CD14-positive monocyte (primary cell): Measurements from ENCODE around the gene ZSCAN1. TPM values are rescaled to one million over a fixed set of nuclear protein-coding genes. Genes with fewer than 3 reads are reported as not detected.

Source experiments
- DNase-seq, 3 donors: peaks; one replicate each; pipeline ENCODE4 v3.0.0-alpha.2; 2011 to 2022
- H2AFZ ChIP-seq: 2 replicates; pipeline ENCODE4 v1.6.0; 2012; ENCODE audit warnings: mild to moderate bottlenecking, low read depth, low read length, inconsistent platforms; ENCODE audit not compliant: insufficient read depth, poor library complexity, severe bottlenecking
- H3K27ac ChIP-seq, 2 donors: 1 replicate in 1 of 2; 2 replicates in 1 of 2; pipeline ENCODE4 v1.5.1; 2012 to 2013; ENCODE audit warnings: low read length in 2 of 2, control low read depth in 1 of 2, inconsistent platforms in 1 of 2, low read depth in 1 of 2, mild to moderate bottlenecking in 1 of 2
- H3K27me3 ChIP-seq, 2 donors: one replicate each; pipeline versions ENCODE4 v1.6.0 to v1.6.1; 2011 to 2013; ENCODE audit warnings: low read length in 2 of 2; ENCODE audit not compliant: control insufficient read depth in 2 of 2, insufficient read depth in 2 of 2
- H3K36me3 ChIP-seq, 2 donors: replicated peaks in 1 of 2; 1 replicate in 1 of 2; 2 replicates in 1 of 2; pipeline versions ENCODE4 v1.5.1 to v1.6.1; 2012 to 2013; ENCODE audit warnings: low read length in 2 of 2, control low read depth in 1 of 2, inconsistent platforms in 1 of 2, mild to moderate bottlenecking in 1 of 2; ENCODE audit not compliant: insufficient read depth in 2 of 2, control insufficient read depth in 1 of 2
- H3K4me1 ChIP-seq, 2 donors: 1 replicate in 1 of 2; 2 replicates in 1 of 2; pipeline versions ENCODE4 v1.5.1 to v1.6.1; 2012 to 2013; ENCODE audit warnings: low read length in 2 of 2, control low read depth in 1 of 2, inconsistent platforms in 1 of 2, mild to moderate bottlenecking in 1 of 2, moderate library complexity in 1 of 2; ENCODE audit not compliant: insufficient read depth in 2 of 2, control insufficient read depth in 1 of 2
- H3K4me2 ChIP-seq: replicated peaks from 2 replicates; pipeline ENCODE3; 2012; ENCODE audit warnings: low read length, moderate library complexity, mild to moderate bottlenecking; ENCODE audit not compliant: poor library complexity, severe bottlenecking; ENCODE audit errors: extremely low read depth
- H3K4me3 ChIP-seq, 3 experiments: fragments of 200-600 bp in 1 of 3; sonication (generic) in 1 of 3; replicated peaks in 1 of 3; 1 replicate in 2 of 3; 2 replicates in 1 of 3; pipeline ENCODE4 v1.5.1; 2011 to 2013; ENCODE audit warnings: low read length in 3 of 3, mild to moderate bottlenecking in 3 of 3, control low read depth in 2 of 3, low read depth in 2 of 3, inconsistent platforms in 1 of 3, moderate library complexity in 1 of 3
- H3K79me2 ChIP-seq: 2 replicates; pipeline ENCODE4 v1.6.0; 2012; ENCODE audit warnings: mild to moderate bottlenecking, control low read depth, inconsistent platforms, low read length, moderate library complexity; ENCODE audit not compliant: insufficient read depth
- H3K9ac ChIP-seq: 2 replicates; pipeline ENCODE4 v1.6.0; 2017; ENCODE audit warnings: low read length, mild to moderate bottlenecking; ENCODE audit not compliant: insufficient read depth, poor library complexity, severe bottlenecking
- H3K9me3 ChIP-seq, 2 donors: replicated peaks in 1 of 2; 1 replicate in 1 of 2; 2 replicates in 1 of 2; pipeline versions ENCODE4 v1.5.1 to v1.6.1; 2012 to 2013; ENCODE audit warnings: low read length in 2 of 2, control low read depth in 1 of 2; ENCODE audit not compliant: control insufficient read depth in 1 of 2, insufficient read depth in 1 of 2
- H4K20me1 ChIP-seq: 2 replicates; pipeline ENCODE4 v1.6.0; 2012; ENCODE audit warnings: mild to moderate bottlenecking, low read length, control low read depth, moderate library complexity; ENCODE audit not compliant: insufficient read depth
- H3K27ac Mint-ChIP-seq, 7 donors: one replicate each; pipeline ENCODE4 v1.8.0; 2020; ENCODE audit warnings: mild to moderate bottlenecking in 7 of 7, mixed read lengths in 7 of 7, moderate library complexity in 6 of 7, inconsistent platforms in 2 of 7
- H3K27me3 Mint-ChIP-seq, 3 donors: one replicate each; pipeline ENCODE4 v1.8.0; 2021 to 2022; ENCODE audit warnings: low read depth in 3 of 3, mild to moderate bottlenecking in 3 of 3, mixed read lengths in 3 of 3, moderate library complexity in 3 of 3, inconsistent platforms in 1 of 3
- H3K36me3 Mint-ChIP-seq, 2 donors: one replicate each; pipeline ENCODE4 v1.8.0; 2020; ENCODE audit warnings: mixed read lengths in 2 of 2, inconsistent platforms in 1 of 2, mild to moderate bottlenecking in 1 of 2
- H3K4me1 Mint-ChIP-seq: one replicate; pipeline ENCODE4 v1.8.0; 2020; ENCODE audit warnings: mild to moderate bottlenecking, mixed read lengths
- H3K4me3 Mint-ChIP-seq, 2 donors: one replicate each; pipeline ENCODE4 v1.8.0; 2020; ENCODE audit warnings: mild to moderate bottlenecking in 2 of 2, mixed read lengths in 2 of 2, moderate library complexity in 1 of 2
- H3K9me3 Mint-ChIP-seq, 7 donors: one replicate each; pipeline ENCODE4 v1.8.0; 2020 to 2022; ENCODE audit warnings: mixed read lengths in 7 of 7, mild to moderate bottlenecking in 6 of 7, moderate library complexity in 6 of 7, inconsistent platforms in 2 of 7
- CTCF ChIP-seq: fragments of 200-600 bp; IDR thresholded peaks from one replicate; pipeline ENCODE4 v1.8.0; 2022; ENCODE audit warnings: antibody characterized with exemption, mild to moderate bottlenecking
- WGBS: methylation state at CpG from one replicate; pipeline ENCODE4 v1.1.5; 2013; ENCODE audit warnings: missing lambda C conversion rate; ENCODE audit not compliant: insufficient coverage; 5-methylcytosine and 5-hydroxymethylcytosine counted together
- intact Hi-C, 2 donors: fragments of 100-400 bp; cut with micrococcal nuclease; formaldehyde crosslinking; loops; one replicate each; pipeline versions ENCODE4 v1.15.0 to v1.15.1; 2023
- polyA plus RNA-seq, 3 donors: library from polyadenylated mRNA; depleted of rRNA in 1 of 3; unstranded in 2 of 3; stranded (reverse) in 1 of 3; fragments of 300-500 nt in 2 of 3; fragments of >200 nt in 1 of 3; fragmentation: Illumina TruSeq in 2 of 3; gene quantifications; 1 replicate in 2 of 3; 2 replicates in 1 of 3; pipeline ENCODE4 v1.2.3, GENCODE V29; 2012 to 2021

The ZSCAN1 gene
- polyA plus RNA-seq, 3 donors: not detected

DNA sequence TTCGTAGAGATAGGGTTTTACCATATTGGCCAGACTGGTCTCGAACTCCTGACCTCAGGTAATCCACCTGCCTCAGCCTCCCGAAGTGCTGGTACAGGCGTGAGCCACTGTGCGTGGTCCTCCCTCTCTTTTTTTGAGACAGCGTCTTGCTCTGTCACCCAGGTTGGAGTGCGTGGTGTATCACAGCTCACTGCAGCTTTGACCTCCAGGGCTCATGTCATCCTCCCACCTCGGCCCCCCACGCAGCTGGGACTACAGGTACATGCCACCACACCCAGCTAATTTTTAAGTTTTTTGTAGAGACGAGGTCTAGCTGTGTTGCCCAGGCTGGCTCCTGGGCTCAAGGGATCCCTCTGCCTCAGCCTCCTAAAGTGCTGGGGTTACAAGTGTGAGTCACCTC is 46.0 kb downstream of the ZSCAN1 start:
- Mint-ChIP-seq H3K27me3 (peaks cover 0 to 2% (median 0%) of the 10 kb centered on the region in 3 donors), H3K36me3 (peaks cover 0 to 4% of the 10 kb centered on the region in 2 donors), H3K27ac (no peak overlapping the region), H3K4me3 (no peak overlapping the region), H3K9me3 (peaks cover 39 to 92% (median 87%) of the 10 kb centered on the region in 7 donors), H3K4me1 (no peaks in the 10 kb centered on the region)
- Histone ChIP-seq H3K36me3 (no peaks in the 10 kb centered on the region), H3K9me3 (peaks cover 95 to 96% of the 10 kb centered on the region in 2 donors), H3K79me2 (no peaks in the 10 kb centered on the region), H3K4me1 (no peaks in the 10 kb centered on the region), H3K27ac (no peak overlapping the region), H3K27me3 (no peaks in the 10 kb centered on the region), H2AFZ (no peak overlapping the region), H3K9ac (no peak overlapping the region), H3K4me3 (no peak overlapping the region), H4K20me1 (no peaks in the 10 kb centered on the region), H3K4me2 (no peak overlapping the region)
- intact Hi-C loops: no loop called here
- TF ChIP-seq CTCF: no peak
- DNase-seq: no peak
- 91% methylated on average over 10 of the region's 10 CpGs for WGBS

DNA sequence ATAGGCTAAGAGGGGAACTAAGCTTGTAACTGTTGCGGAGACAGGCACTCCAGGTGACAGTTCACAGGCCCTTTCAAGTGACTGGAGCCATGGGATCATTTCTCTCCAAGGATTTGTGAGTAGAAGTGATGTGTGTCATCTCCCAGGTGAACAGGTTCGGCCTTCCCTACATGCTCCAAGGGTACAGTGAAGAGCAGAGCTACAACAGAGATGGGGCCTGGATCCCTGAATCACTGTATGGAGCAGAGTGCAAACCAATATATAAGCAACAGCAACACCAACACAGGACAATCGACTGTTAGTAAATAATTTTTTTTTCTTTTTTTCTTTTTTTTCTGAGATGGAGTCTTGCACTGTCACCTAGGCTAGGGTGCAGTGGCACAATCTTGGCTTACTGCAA is 49.2 kb downstream of the ZSCAN1 start:
- no peak overlapping the region for H3K4me2 ChIP-seq
- no peak overlapping the region for H3K9ac ChIP-seq
- DNase-seq: no peak
- H4K20me1 ChIP-seq: no peaks in the 10 kb centered on the region
- H2AFZ ChIP-seq: no peak overlapping the region
- no peaks in the 10 kb centered on the region for H3K79me2 ChIP-seq
- no peak overlapping the region for H3K4me3 ChIP-seq
- H3K4me1 Mint-ChIP-seq: no peaks in the 10 kb centered on the region
- no peaks in the 10 kb centered on the region for H3K36me3 ChIP-seq
- H3K27me3 ChIP-seq: no peaks in the 10 kb centered on the region
- no peaks in the 10 kb centered on the region for H3K4me1 ChIP-seq
- H3K27ac Mint-ChIP-seq: no peak overlapping the region
- no peak for TF ChIP-seq CTCF
- H3K27ac ChIP-seq: no peak overlapping the region
- peaks cover 96 to 98% of the 10 kb centered on the region in 2 donors for H3K9me3 ChIP-seq
- WGBS: 100% methylated on average over 1 of the region's 3 CpGs
- H3K36me3 Mint-ChIP-seq: peaks cover 0 to 4% of the 10 kb centered on the region in 2 donors
- intact Hi-C loops: no loop called here
- peaks cover 0 to 2% (median 0%) of the 10 kb centered on the region in 3 donors for H3K27me3 Mint-ChIP-seq
- no peak overlapping the region for H3K4me3 Mint-ChIP-seq
- peaks cover 61 to 99% (median 94%) of the 10 kb centered on the region in 7 donors for H3K9me3 Mint-ChIP-seq
